ENCODE data around the gene MYLK.

DNA sequence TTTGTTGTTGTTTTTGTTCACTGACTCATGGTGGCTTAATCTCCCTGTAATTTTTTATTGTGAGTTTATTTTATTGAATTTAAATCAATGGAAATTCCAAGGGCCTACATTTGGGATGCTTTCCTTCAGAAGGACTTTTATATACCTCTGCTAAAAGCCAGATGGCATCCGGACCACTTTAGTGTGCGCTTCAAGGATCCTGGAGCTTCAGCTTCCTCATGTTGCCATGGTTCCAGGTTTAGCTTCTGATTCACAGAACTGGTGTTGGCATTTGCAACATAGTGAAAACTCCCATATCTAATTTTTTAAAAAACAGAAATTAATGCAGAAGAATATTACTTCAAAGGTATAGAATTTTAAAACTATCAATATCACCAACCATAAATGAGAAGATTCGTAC is 290.8 kb downstream of the MYLK start:
- TF ChIP-seq, protein P1, sequence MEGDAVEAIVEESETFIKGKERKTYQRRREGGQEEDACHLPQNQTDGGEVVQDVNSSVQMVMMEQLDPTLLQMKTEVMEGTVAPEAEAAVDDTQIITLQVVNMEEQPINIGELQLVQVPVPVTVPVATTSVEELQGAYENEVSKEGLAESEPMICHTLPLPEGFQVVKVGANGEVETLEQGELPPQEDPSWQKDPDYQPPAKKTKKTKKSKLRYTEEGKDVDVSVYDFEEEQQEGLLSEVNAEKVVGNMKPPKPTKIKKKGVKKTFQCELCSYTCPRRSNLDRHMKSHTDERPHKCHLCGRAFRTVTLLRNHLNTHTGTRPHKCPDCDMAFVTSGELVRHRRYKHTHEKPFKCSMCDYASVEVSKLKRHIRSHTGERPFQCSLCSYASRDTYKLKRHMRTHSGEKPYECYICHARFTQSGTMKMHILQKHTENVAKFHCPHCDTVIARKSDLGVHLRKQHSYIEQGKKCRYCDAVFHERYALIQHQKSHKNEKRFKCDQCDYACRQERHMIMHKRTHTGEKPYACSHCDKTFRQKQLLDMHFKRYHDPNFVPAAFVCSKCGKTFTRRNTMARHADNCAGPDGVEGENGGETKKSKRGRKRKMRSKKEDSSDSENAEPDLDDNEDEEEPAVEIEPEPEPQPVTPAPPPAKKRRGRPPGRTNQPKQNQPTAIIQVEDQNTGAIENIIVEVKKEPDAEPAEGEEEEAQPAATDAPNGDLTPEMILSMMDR (IDR thresholded peaks at IDR 0.05) = no peak
- TF ChIP-seq POLR2A (IDR thresholded peaks at IDR 0.05) = no peak
